ENCODE measurements around the gene DDX1.

DNA sequence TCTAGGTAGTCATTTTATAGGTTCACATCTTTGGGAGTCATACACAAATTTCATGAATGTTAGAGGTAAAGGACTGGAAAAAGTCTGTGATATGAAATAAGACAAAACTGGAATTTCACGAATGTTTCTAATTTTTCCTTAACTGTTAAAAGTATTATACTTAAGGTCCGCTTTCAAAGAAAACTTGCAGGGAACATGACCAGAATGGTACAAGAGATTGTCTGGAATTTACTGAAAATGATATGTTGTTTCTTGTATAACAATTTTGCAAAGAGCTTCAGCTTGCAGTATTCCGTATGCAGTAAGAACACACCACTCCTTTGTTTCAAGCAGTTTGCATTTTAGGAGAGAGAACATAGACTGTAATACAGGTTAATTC is 1.6 kb downstream of the DDX1 start:
- TF ChIP-seq, protein P1, sequence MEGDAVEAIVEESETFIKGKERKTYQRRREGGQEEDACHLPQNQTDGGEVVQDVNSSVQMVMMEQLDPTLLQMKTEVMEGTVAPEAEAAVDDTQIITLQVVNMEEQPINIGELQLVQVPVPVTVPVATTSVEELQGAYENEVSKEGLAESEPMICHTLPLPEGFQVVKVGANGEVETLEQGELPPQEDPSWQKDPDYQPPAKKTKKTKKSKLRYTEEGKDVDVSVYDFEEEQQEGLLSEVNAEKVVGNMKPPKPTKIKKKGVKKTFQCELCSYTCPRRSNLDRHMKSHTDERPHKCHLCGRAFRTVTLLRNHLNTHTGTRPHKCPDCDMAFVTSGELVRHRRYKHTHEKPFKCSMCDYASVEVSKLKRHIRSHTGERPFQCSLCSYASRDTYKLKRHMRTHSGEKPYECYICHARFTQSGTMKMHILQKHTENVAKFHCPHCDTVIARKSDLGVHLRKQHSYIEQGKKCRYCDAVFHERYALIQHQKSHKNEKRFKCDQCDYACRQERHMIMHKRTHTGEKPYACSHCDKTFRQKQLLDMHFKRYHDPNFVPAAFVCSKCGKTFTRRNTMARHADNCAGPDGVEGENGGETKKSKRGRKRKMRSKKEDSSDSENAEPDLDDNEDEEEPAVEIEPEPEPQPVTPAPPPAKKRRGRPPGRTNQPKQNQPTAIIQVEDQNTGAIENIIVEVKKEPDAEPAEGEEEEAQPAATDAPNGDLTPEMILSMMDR (conservative IDR thresholded peaks at IDR 0.05; ENCODE audit: low read length), result no peak
- TF ChIP-seq EZH2phosphoT487 (IDR thresholded peaks at IDR 0.05; ENCODE audit: borderline replicate concordance), result no peak

Data from Loucy (cell line).